ENCODE measurements around the gene PPIP5K1. TPM values are rescaled to one million over a fixed set of nuclear protein-coding genes. Genes with fewer than 3 reads are reported as not detected.
"Not testable (repeated sequence)": the region's sequence is repeated elsewhere in the genome, so short reads cannot be mapped to it uniquely, and the experiment has no call there.

PPIP5K1 gene
- total RNA-seq, 1 donor from 2014 or later, result 11.3 TPM

GRCh38 chr15:43550527-43551363, 39.3 kb downstream of the PPIP5K1 start:
- ATAC-seq (no peak), DNase-seq (no peak)
- intact Hi-C loops (cut with micrococcal nuclease), result no loop called here

- no peak for DNase-seq
- ATAC-seq, result no peak
- intact Hi-C loops (cut with micrococcal nuclease), result no loop called here
Measured at GRCh38 chr15:43547539-43547938, 42.5 kb downstream of the PPIP5K1 start.

- ATAC-seq (no peak), DNase-seq (no peak)
- intact Hi-C loops (cut with micrococcal nuclease), result no loop called here
Measured at GRCh38 chr15:43545426-43545825, 44.6 kb downstream of the PPIP5K1 start.

- DNase-seq, result no peak
- intact Hi-C loops (cut with micrococcal nuclease), result no loop called here
- no peak for ATAC-seq
Measured at GRCh38 chr15:43544266-43544665, 45.7 kb downstream of the PPIP5K1 start.

- no peak for ATAC-seq
- intact Hi-C loops (cut with micrococcal nuclease), result no loop called here
Measured at GRCh38 chr15:43541785-43542184, 48.2 kb downstream of the PPIP5K1 start.

GRCh38 chr15:43538091-43538490, 51.9 kb downstream of the PPIP5K1 start:
- intact Hi-C loops (cut with micrococcal nuclease), result no loop called here
- ATAC-seq (no peak), DNase-seq (no peak)

More at GRCh38 chr15:43541785-43542184, 48.2 kb downstream of the PPIP5K1 start:
- DNase-seq, result no peak

GRCh38 chr15:43534897-43535296, 55.1 kb downstream of the PPIP5K1 start:
- intact Hi-C loops (cut with micrococcal nuclease), result no loop called here
- DNase-seq (no peak), ATAC-seq (no peak)

GRCh38 chr15:43532826-43533225, 57.2 kb downstream of the PPIP5K1 start:
- DNase-seq; intact Hi-C loops (cut with micrococcal nuclease); ATAC-seq: not testable (repeated sequence)

GRCh38 chr15:43531018-43531670, 58.9 kb downstream of the PPIP5K1 start:
- DNase-seq (no peak), ATAC-seq (peak; percentile 23)
- intact Hi-C loops (cut with micrococcal nuclease), result no loop called here

- DNase-seq (no peak), ATAC-seq (no peak)
- intact Hi-C loops (cut with micrococcal nuclease), result no loop called here
Measured at GRCh38 chr15:43529587-43530345, 60.2 kb downstream of the PPIP5K1 start.

- ATAC-seq (no peak), DNase-seq (no peak)
- intact Hi-C loops (cut with micrococcal nuclease), result no loop called here
Measured at GRCh38 chr15:43529141-43529540, 60.9 kb downstream of the PPIP5K1 start.

- intact Hi-C loops (cut with micrococcal nuclease), result no loop called here
- no peak for DNase-seq
- ATAC-seq, result no peak
Measured at GRCh38 chr15:43528542-43529007, 61.4 kb downstream of the PPIP5K1 start.

- no peak for ATAC-seq
- intact Hi-C loops (cut with micrococcal nuclease), result no loop called here
Measured at GRCh38 chr15:43527802-43528541, 62.0 kb downstream of the PPIP5K1 start.

GRCh38 chr15:43527016-43527801, 62.8 kb downstream of the PPIP5K1 start:
- DNase-seq, result no peak
- intact Hi-C loops (cut with micrococcal nuclease), result no loop called here
- no peak for ATAC-seq

More at GRCh38 chr15:43527802-43528541, 62.0 kb downstream of the PPIP5K1 start:
- DNase-seq, result no peak

GRCh38 chr15:43526261-43526930, 63.6 kb downstream of the PPIP5K1 start:
- DNase-seq (no peak), ATAC-seq (no peak)
- intact Hi-C loops (cut with micrococcal nuclease), result no loop called here

GRCh38 chr15:43525131-43525530, 64.9 kb downstream of the PPIP5K1 start:
- ATAC-seq, result no peak
- no peak for DNase-seq
- intact Hi-C loops (cut with micrococcal nuclease), result no loop called here

- DNase-seq (no peak), ATAC-seq (no peak)
- intact Hi-C loops (cut with micrococcal nuclease), result no loop called here
Measured at GRCh38 chr15:43524254-43524845, 65.7 kb downstream of the PPIP5K1 start.
